K562 (cell line): ENCODE results near the gene CEP250. TPM values are rescaled to one million over a fixed set of nuclear protein-coding genes. Genes with fewer than 3 reads are reported as not detected.

Source experiments
- SETDB1 ChIP-seq: IDR thresholded peaks from one replicate; pipeline ENCODE4 v1.6.1; 2012; ENCODE audit warnings: low read length, control low read depth, inconsistent platforms
- microRNA counts: library from miRNA; unstranded; fragments of <30 nt; microRNA quantifications from one replicate; lab custom pipeline; 2016
- microRNA-seq: library from miRNA; unstranded; fragments of <30 nt; microRNA quantifications from one replicate; pipeline ENCODE4, GENCODE V29; 2018; ENCODE audit warnings: borderline microRNAs expressed
- polyA plus RNA-seq, 8 experiments: library from polyadenylated mRNA; depleted of rRNA in 4 of 8; stranded (reverse) in 5 of 8; unstranded in 3 of 8; fragments of >200 nt; fragmentation: Nextera tagmentation in 2 of 8; fragmentation: Illumina TruSeq in 1 of 8; extraction: Ambion mirVana in 2 of 8; extraction: Trizol in 1 of 8; gene quantifications; 2 replicates each; pipeline versions ENCODE4 v1.2.1 to v1.2.3, GENCODE V29; 2011 to 2014; ENCODE audit warnings: inconsistent platforms in 1 of 8, missing spikeins in 1 of 8
- small RNA-seq: library from RNA; depleted of rRNA; stranded (forward); fragments of <200 nt; gene quantifications from one replicate; pipeline ENCODE3, GENCODE V24; 2014
- total RNA-seq, 7 experiments: library from RNA; depleted of rRNA in 6 of 7; stranded (reverse); fragments of >200 nt in 6 of 7; fragmentation: Illumina TruSeq in 2 of 7; extraction: Trizol in 2 of 7; gene quantifications; 2 replicates each; pipeline versions ENCODE4 v1.2.1 to v1.2.3, GENCODE V29; 2011 to 2021; ENCODE audit warnings: low replicate concordance in 1 of 7
- TF ChIP-seq, protein P1 (sequence below): IDR thresholded peaks from 3 replicates; pipeline ENCODE4 v1.6.1; 2011; ENCODE audit warnings: borderline replicate concordance, mild to moderate bottlenecking; ENCODE audit not compliant: insufficient read length, insufficient read depth

The CEP250 gene
- total and polyA plus RNA-seq, 9 of the 15 experiments (the other 6 are each of a cell fraction or from before 2014, with no cell fraction given): 2.5 to 41.9 (median 20.5) TPM

DNA sequence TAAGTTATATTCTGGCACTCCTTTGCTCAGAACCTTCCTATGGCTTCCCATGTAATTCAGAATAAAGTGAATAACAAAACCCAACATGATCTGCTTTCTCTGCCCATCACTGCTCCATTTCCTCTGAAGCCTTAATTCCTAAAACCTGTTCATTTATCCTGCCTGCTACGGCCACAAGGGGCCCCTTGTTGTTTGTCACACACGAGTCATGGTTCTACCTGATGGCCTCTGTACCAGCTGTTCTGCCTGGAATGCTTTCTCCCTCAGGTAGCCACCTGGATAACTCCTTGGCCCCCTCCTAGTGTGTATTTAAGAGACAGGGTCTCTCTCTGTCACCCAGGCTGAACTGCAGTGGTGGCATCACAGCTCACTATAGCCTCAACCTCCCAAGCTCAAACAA is 113.2 kb downstream of the CEP250 start (continued):
- no peak for TF ChIP-seq SETDB1
- TF ChIP-seq, protein P1, sequence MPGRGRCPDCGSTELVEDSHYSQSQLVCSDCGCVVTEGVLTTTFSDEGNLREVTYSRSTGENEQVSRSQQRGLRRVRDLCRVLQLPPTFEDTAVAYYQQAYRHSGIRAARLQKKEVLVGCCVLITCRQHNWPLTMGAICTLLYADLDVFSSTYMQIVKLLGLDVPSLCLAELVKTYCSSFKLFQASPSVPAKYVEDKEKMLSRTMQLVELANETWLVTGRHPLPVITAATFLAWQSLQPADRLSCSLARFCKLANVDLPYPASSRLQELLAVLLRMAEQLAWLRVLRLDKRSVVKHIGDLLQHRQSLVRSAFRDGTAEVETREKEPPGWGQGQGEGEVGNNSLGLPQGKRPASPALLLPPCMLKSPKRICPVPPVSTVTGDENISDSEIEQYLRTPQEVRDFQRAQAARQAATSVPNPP: no peak

MicroRNAs within 50 kb of the gene (microRNA counts, 767-probe panel; counts per million panel counts)
- not detected for microRNA hsa-miR-1289 (lab: Ali Mortazavi, UCI)

Small RNA genes within 50 kb of the gene (microRNA-seq; reads per million reads assigned to microRNA genes)
- not detected for gene MIR1289-1

Small RNA genes within 50 kb of the gene (small RNA-seq; reads per million reads assigned to genes)
- gene MIR1289-1: 0.18 reads per million

Other genes with a start within 250 kb of the CEP250 start
Only the 7 nearest of the 13 such genes appear.
- gene EIF6, start 170.8 kb upstream of the CEP250 start, total RNA-seq (2014; rRNA removed): 200 and 244 TPM in 2 replicates
- 132 and 180 TPM in 2 replicates for gene EIF6, start 170.8 kb upstream of the CEP250 start, total RNA-seq (2014; rRNA removed; fragmentation: Illumina TruSeq; extraction: Trizol)
- gene EIF6, start 170.8 kb upstream of the CEP250 start, total RNA-seq (2015; rRNA removed; fragmentation: Illumina TruSeq; extraction: Trizol): 179 and 180 TPM in 2 replicates
- 229 and 249 TPM in 2 replicates for gene EIF6, start 170.8 kb upstream of the CEP250 start, total RNA-seq (2021)
- gene EIF6, start 170.8 kb upstream of the CEP250 start, polyA plus RNA-seq (2011; rRNA removed): 165 and 190 TPM in 2 replicates
- gene EIF6, start 170.8 kb upstream of the CEP250 start, polyA plus RNA-seq (2014; fragmentation: Illumina TruSeq; extraction: Trizol): 247 and 288 TPM in 2 replicates
- 100 to 1,000 TPM; 807 to 832 TPM for gene EIF6, start 170.8 kb upstream of the CEP250 start, polyA plus RNA-seq (2014; fragmentation: Nextera tagmentation; extraction: Ambion mirVana)
- 230 and 241 TPM in 2 replicates for gene EIF6, start 170.8 kb upstream of the CEP250 start, polyA plus RNA-seq (2014; rRNA removed)
- gene FAM83C, start 163.2 kb upstream of the CEP250 start, total RNA-seq (2014; rRNA removed): not detected in 2 replicates
- gene FAM83C, start 163.2 kb upstream of the CEP250 start, total RNA-seq (2014; rRNA removed; fragmentation: Illumina TruSeq; extraction: Trizol): not detected in 2 replicates
- gene FAM83C, start 163.2 kb upstream of the CEP250 start, total RNA-seq (2015; rRNA removed; fragmentation: Illumina TruSeq; extraction: Trizol): not detected in 2 replicates
- not detected in 2 replicates for gene FAM83C, start 163.2 kb upstream of the CEP250 start, total RNA-seq (2021)
- not detected in 2 replicates for gene FAM83C, start 163.2 kb upstream of the CEP250 start, polyA plus RNA-seq (2011; rRNA removed)
- gene FAM83C, start 163.2 kb upstream of the CEP250 start, polyA plus RNA-seq (2014; fragmentation: Illumina TruSeq; extraction: Trizol): not detected in 2 replicates
- gene FAM83C, start 163.2 kb upstream of the CEP250 start, polyA plus RNA-seq (2014; fragmentation: Nextera tagmentation; extraction: Ambion mirVana): not detected
- not detected in 2 replicates for gene FAM83C, start 163.2 kb upstream of the CEP250 start, polyA plus RNA-seq (2014; rRNA removed)
- 33.8 and 50.9 TPM in 2 replicates for gene UQCC1, start 43.6 kb upstream of the CEP250 start, total RNA-seq (2014; rRNA removed)
- 37.3 and 37.4 TPM in 2 replicates for gene UQCC1, start 43.6 kb upstream of the CEP250 start, total RNA-seq (2014; rRNA removed; fragmentation: Illumina TruSeq; extraction: Trizol)
- 37.7 and 38.9 TPM in 2 replicates for gene UQCC1, start 43.6 kb upstream of the CEP250 start, total RNA-seq (2015; rRNA removed; fragmentation: Illumina TruSeq; extraction: Trizol)
- 50.0 and 58.5 TPM in 2 replicates for gene UQCC1, start 43.6 kb upstream of the CEP250 start, total RNA-seq (2021)
- 59.9 and 72.3 TPM in 2 replicates for gene UQCC1, start 43.6 kb upstream of the CEP250 start, polyA plus RNA-seq (2011; rRNA removed)
- 58.1 and 68.6 TPM in 2 replicates for gene UQCC1, start 43.6 kb upstream of the CEP250 start, polyA plus RNA-seq (2014; fragmentation: Illumina TruSeq; extraction: Trizol)
- gene UQCC1, start 43.6 kb upstream of the CEP250 start, polyA plus RNA-seq (2014; fragmentation: Nextera tagmentation; extraction: Ambion mirVana): 10 to 100 TPM; 31.9 to 67.9 TPM
- 58.9 and 72.2 TPM in 2 replicates for gene UQCC1, start 43.6 kb upstream of the CEP250 start, polyA plus RNA-seq (2014; rRNA removed)
- gene GDF5, start 17.4 kb upstream of the CEP250 start, total RNA-seq (2014; rRNA removed): not detected in 2 replicates
- not detected in 2 replicates for gene GDF5, start 17.4 kb upstream of the CEP250 start, total RNA-seq (2014; rRNA removed; fragmentation: Illumina TruSeq; extraction: Trizol)
- gene GDF5, start 17.4 kb upstream of the CEP250 start, total RNA-seq (2015; rRNA removed; fragmentation: Illumina TruSeq; extraction: Trizol): not detected in 2 replicates
- gene GDF5, start 17.4 kb upstream of the CEP250 start, total RNA-seq (2021): not detected in 2 replicates
- gene GDF5, start 17.4 kb upstream of the CEP250 start, polyA plus RNA-seq (2011; rRNA removed): not detected in 2 replicates
- not detected in 2 replicates for gene GDF5, start 17.4 kb upstream of the CEP250 start, polyA plus RNA-seq (2014; fragmentation: Illumina TruSeq; extraction: Trizol)
- gene GDF5, start 17.4 kb upstream of the CEP250 start, polyA plus RNA-seq (2014; fragmentation: Nextera tagmentation; extraction: Ambion mirVana): under 1 TPM in 1 of 2 experiments, not detected in 1; 0.01 TPM
- not detected in 2 replicates for gene GDF5, start 17.4 kb upstream of the CEP250 start, polyA plus RNA-seq (2014; rRNA removed)
- not detected in 2 replicates for gene C20orf173, start 74.1 kb downstream of the CEP250 start, total RNA-seq (2014; rRNA removed)
- gene C20orf173, start 74.1 kb downstream of the CEP250 start, total RNA-seq (2014; rRNA removed; fragmentation: Illumina TruSeq; extraction: Trizol): not detected in 2 replicates
- not detected in 2 replicates for gene C20orf173, start 74.1 kb downstream of the CEP250 start, total RNA-seq (2015; rRNA removed; fragmentation: Illumina TruSeq; extraction: Trizol)
- gene C20orf173, start 74.1 kb downstream of the CEP250 start, total RNA-seq (2021): not detected in 2 replicates
- gene C20orf173, start 74.1 kb downstream of the CEP250 start, polyA plus RNA-seq (2011; rRNA removed): not detected in 2 replicates
- gene C20orf173, start 74.1 kb downstream of the CEP250 start, polyA plus RNA-seq (2014; fragmentation: Illumina TruSeq; extraction: Trizol): not detected in 2 replicates
- not detected for gene C20orf173, start 74.1 kb downstream of the CEP250 start, polyA plus RNA-seq (2014; fragmentation: Nextera tagmentation; extraction: Ambion mirVana)
- gene C20orf173, start 74.1 kb downstream of the CEP250 start, polyA plus RNA-seq (2014; rRNA removed): not detected in 2 replicates
- 121 and 137 TPM in 2 replicates for gene ERGIC3, start 86.5 kb downstream of the CEP250 start, total RNA-seq (2014; rRNA removed)
- 117 and 147 TPM in 2 replicates for gene ERGIC3, start 86.5 kb downstream of the CEP250 start, total RNA-seq (2014; rRNA removed; fragmentation: Illumina TruSeq; extraction: Trizol)
- 155 and 160 TPM in 2 replicates for gene ERGIC3, start 86.5 kb downstream of the CEP250 start, total RNA-seq (2015; rRNA removed; fragmentation: Illumina TruSeq; extraction: Trizol)
- 176 and 184 TPM in 2 replicates for gene ERGIC3, start 86.5 kb downstream of the CEP250 start, total RNA-seq (2021)
- gene ERGIC3, start 86.5 kb downstream of the CEP250 start, polyA plus RNA-seq (2011; rRNA removed): 261 and 327 TPM in 2 replicates
- gene ERGIC3, start 86.5 kb downstream of the CEP250 start, polyA plus RNA-seq (2014; fragmentation: Illumina TruSeq; extraction: Trizol): 201 and 212 TPM in 2 replicates
- 100 to 1,000 TPM; 243 to 278 TPM for gene ERGIC3, start 86.5 kb downstream of the CEP250 start, polyA plus RNA-seq (2014; fragmentation: Nextera tagmentation; extraction: Ambion mirVana)
- 153 TPM in 2 replicates for gene ERGIC3, start 86.5 kb downstream of the CEP250 start, polyA plus RNA-seq (2014; rRNA removed)
- 5.3 and 6.4 TPM in 2 replicates for gene SPAG4, start 160.2 kb downstream of the CEP250 start, total RNA-seq (2014; rRNA removed)
- gene SPAG4, start 160.2 kb downstream of the CEP250 start, total RNA-seq (2014; rRNA removed; fragmentation: Illumina TruSeq; extraction: Trizol): 2.0 and 2.8 TPM in 2 replicates
- gene SPAG4, start 160.2 kb downstream of the CEP250 start, total RNA-seq (2015; rRNA removed; fragmentation: Illumina TruSeq; extraction: Trizol): 1.5 and 3.4 TPM in 2 replicates
- 7.2 and 9.6 TPM in 2 replicates for gene SPAG4, start 160.2 kb downstream of the CEP250 start, total RNA-seq (2021)
- gene SPAG4, start 160.2 kb downstream of the CEP250 start, polyA plus RNA-seq (2011; rRNA removed): 11.4 and 12.2 TPM in 2 replicates
- gene SPAG4, start 160.2 kb downstream of the CEP250 start, polyA plus RNA-seq (2014; fragmentation: Illumina TruSeq; extraction: Trizol): 3.0 and 3.6 TPM in 2 replicates
- gene SPAG4, start 160.2 kb downstream of the CEP250 start, polyA plus RNA-seq (2014; fragmentation: Nextera tagmentation; extraction: Ambion mirVana): 1 to 10 TPM; 1.6 to 4.6 TPM
- 6.8 and 8.4 TPM in 2 replicates for gene SPAG4, start 160.2 kb downstream of the CEP250 start, polyA plus RNA-seq (2014; rRNA removed)